Stomach (tissue), 9 donors: Measurements from ENCODE around the gene POLE2. TPM values are rescaled to one million over a fixed set of nuclear protein-coding genes. Genes with fewer than 3 reads are reported as not detected.
"Not testable (repeated sequence)": the region's sequence is repeated elsewhere in the genome, so short reads cannot be mapped to it uniquely, and the experiment has no call there.

Experiments
- DNase-seq, 2 donors: peaks; one replicate each; pipeline versions ENCODE4 v3.0.0 to v3.0.0-alpha.2; 2013 to 2019
- H3K27ac ChIP-seq, 5 donors: fragments of 200-600 bp in 4 of 5; sonication (generic) in 4 of 5; one replicate each; pipeline ENCODE4 v1.5.1; 2013 to 2019; ENCODE audit warnings: mild to moderate bottlenecking in 1 of 5, moderate library complexity in 1 of 5
- H3K27me3 ChIP-seq, 3 donors: fragments of 200-600 bp; sonication (generic); one replicate each; pipeline ENCODE4 v1.5.1; 2017 to 2019; ENCODE audit warnings: mixed run types in 1 of 3
- H3K36me3 ChIP-seq, 4 donors: fragments of 200-600 bp; sonication (generic); 1 replicate in 3 of 4; 2 replicates in 1 of 4; pipeline ENCODE4 v1.5.1; 2016 to 2019
- H3K4me1 ChIP-seq, 4 donors: fragments of 200-600 bp; sonication (generic); one replicate each; pipeline ENCODE4 v1.5.1; 2016 to 2019
- H3K4me3 ChIP-seq, 4 donors: fragments of 200-600 bp; sonication (generic) in 3 of 4; one replicate each; pipeline ENCODE4 v1.5.1; 2016 to 2019; ENCODE audit warnings: mild to moderate bottlenecking in 1 of 4
- H3K9me3 ChIP-seq, 4 donors: fragments of 200-600 bp; sonication (generic); one replicate each; pipeline ENCODE4 v1.5.1; 2016 to 2019
- CTCF ChIP-seq, 7 experiments: fragments of 450-650 bp in 4 of 7; fragments of 200-600 bp in 3 of 7; sonication (generic) in 3 of 7; IDR thresholded peaks; one replicate each; pipeline ENCODE4 v1.5.1; 2016 to 2019; ENCODE audit warnings: antibody characterized with exemption in 7 of 7, control low read depth in 2 of 7, mild to moderate bottlenecking in 1 of 7
- EP300 ChIP-seq: sonication (generic); formaldehyde crosslinking; IDR thresholded peaks from one replicate; pipeline ENCODE4 v1.6.1; 2017; ENCODE audit warnings: antibody characterized with exemption
- POLR2A ChIP-seq, 4 donors: fragments of 450-650 bp; IDR thresholded peaks; one replicate each; pipeline ENCODE4 v1.6.1; 2016; ENCODE audit warnings: antibody characterized with exemption in 4 of 4, control low read depth in 2 of 4, mild to moderate bottlenecking in 1 of 4, moderate library complexity in 1 of 4
- POLR2AphosphoS5 ChIP-seq, 3 donors: sonication (generic); formaldehyde crosslinking; IDR thresholded peaks; one replicate each; pipeline ENCODE4 v1.6.1; 2016; ENCODE audit warnings: antibody characterized with exemption in 3 of 3
- WGBS, 5 donors: extraction: QIAGEN DNeasy Blood & Tissue Kit in 3 of 5; methylation state at CpG; one replicate each; pipeline versions ENCODE4 v1.1.5 to v1.1.7; 2013 to 2018; 5-methylcytosine and 5-hydroxymethylcytosine counted together
- intact Hi-C: fragments of 100-400 bp; cut with DNase I; formaldehyde crosslinking; loops from one replicate; pipeline ENCODE4 v1.15.1; 2023; ENCODE audit warnings: low total_unique reads
- polyA plus RNA-seq, 3 donors: library from polyadenylated mRNA; stranded (reverse); fragments of 200-250 nt; gene quantifications; one replicate each; pipeline ENCODE4 v1.2.3, GENCODE V29; 2013
- total RNA-seq, 5 donors: library from RNA; depleted of rRNA; stranded (reverse); fragments of >200 nt; gene quantifications; one replicate each; pipeline versions ENCODE4 v1.1.0 to v1.2.3, GENCODE V29; 2014 to 2016
- donor health status: healthy with polysubstance abuse.
- donor health status: Bipolar disorder and iron deficiency.
- donor health status: healthy.

Gene POLE2
- total and polyA plus RNA-seq, 8 donors, result 1.8 to 17.1 (median 5.2) TPM; not detected in 1

GRCh38 chr14:49670475-49670874 lies 17.5 kb downstream of the POLE2 start:
- intact Hi-C loops, result no loop called here
- DNase-seq, result no peak
- peaks cover 0 to 4% (median 0%) of the 10 kb centered on the region in 4 donors for H3K36me3 ChIP-seq
- H3K4me1 ChIP-seq, result no peaks in the 10 kb centered on the region
- H3K27me3 ChIP-seq, result no peaks in the 10 kb centered on the region
- H3K4me3 ChIP-seq, result no peak overlapping the region
- no peak overlapping the region for H3K27ac ChIP-seq
- TF ChIP-seq POLR2AphosphoS5 (IDR thresholded peaks at IDR 0.05) (no peak), EP300 (no peak), CTCF (IDR thresholded peaks at IDR 0.05) (no peak), POLR2A (IDR thresholded peaks at IDR 0.05) (no peak)
- H3K9me3 ChIP-seq, result no peaks in the 10 kb centered on the region

- peak in 1 of 2 donors; percentile 72 for DNase-seq
- intact Hi-C loops, result no loop called here
- Histone ChIP-seq H3K4me3 (no peak overlapping the region), H3K9me3 (no peaks in the 10 kb centered on the region), H3K27me3 (no peaks in the 10 kb centered on the region), H3K36me3 (no peaks in the 10 kb centered on the region), H3K4me1 (no peaks in the 10 kb centered on the region), H3K27ac (no peak overlapping the region)
- no peak for TF ChIP-seq EP300
- TF ChIP-seq POLR2A (IDR thresholded peaks at IDR 0.05), result no peak
- TF ChIP-seq CTCF (IDR thresholded peaks at IDR 0.05), result no peak
- no peak for TF ChIP-seq POLR2AphosphoS5 (IDR thresholded peaks at IDR 0.05)
- WGBS, 5 donors, result 32 to 63% (median 48%) methylated on average over 2 of the region's 2 CpGs
Measured at GRCh38 chr14:49659526-49660455, 28.2 kb downstream of the POLE2 start.

- H3K4me3 ChIP-seq, DNase-seq, H3K27me3 ChIP-seq, intact Hi-C loops, H3K36me3 ChIP-seq, H3K4me1 ChIP-seq, H3K27ac ChIP-seq, H3K9me3 ChIP-seq: not testable (repeated sequence)
- WGBS, 5 donors, result 84 to 96% (median 89%) methylated on average over 6 of the region's 6 CpGs
Measured at GRCh38 chr14:49657500-49657899, 30.5 kb downstream of the POLE2 start.

- H3K4me1 ChIP-seq, result no peaks in the 10 kb centered on the region
- WGBS, 5 donors, result 94 to 98% (median 96%) methylated on average over 3 of the region's 3 CpGs
Measured at GRCh38 chr14:49654511-49654910, 33.5 kb downstream of the POLE2 start.

More at GRCh38 chr14:49654511-49654910, 33.5 kb downstream of the POLE2 start:
- H3K27me3 ChIP-seq, result no peaks in the 10 kb centered on the region
- H3K36me3 ChIP-seq, result no peaks in the 10 kb centered on the region
- no peak for TF ChIP-seq POLR2AphosphoS5 (IDR thresholded peaks at IDR 0.05)
- TF ChIP-seq EP300, result no peak
- no peak for TF ChIP-seq CTCF (IDR thresholded peaks at IDR 0.05)
- TF ChIP-seq POLR2A (IDR thresholded peaks at IDR 0.05), result no peak
- H3K27ac ChIP-seq, result no peak overlapping the region
- DNase-seq, result no peak
- H3K4me3 ChIP-seq, result no peak overlapping the region
- no peaks in the 10 kb centered on the region for H3K9me3 ChIP-seq
- intact Hi-C loops, result no loop called here
